Endothelial cell of umbilical vein (primary cell): ENCODE measurements around the gene WDR48.

ENCODE experiments used
- CTCF ChIP-seq, 2 donors: IDR thresholded peaks; 1 replicate in 1 of 2; 2 replicates in 1 of 2; pipeline ENCODE4 v1.5.1; 2011; ENCODE audit warnings: low read length in 2 of 2, mild to moderate bottlenecking in 2 of 2, moderate library complexity in 2 of 2, control low read depth in 1 of 2, inconsistent platforms in 1 of 2, low read depth in 1 of 2; ENCODE audit not compliant: insufficient read depth in 1 of 2; ENCODE audit errors: extremely low read depth in 1 of 2
- EZH2 ChIP-seq: IDR thresholded peaks from 2 replicates; pipeline ENCODE4 v1.6.1; 2012; ENCODE audit warnings: borderline replicate concordance, low read depth, mild to moderate bottlenecking, moderate library complexity, low read length, inconsistent platforms; ENCODE audit not compliant: severe bottlenecking
- FOS ChIP-seq: IDR thresholded peaks from 2 replicates; pipeline ENCODE4 v1.6.1; 2011; ENCODE audit warnings: mild to moderate bottlenecking, low read length, moderate library complexity, borderline replicate concordance; ENCODE audit not compliant: insufficient read depth
- GATA2 ChIP-seq: IDR thresholded peaks from 2 replicates; pipeline ENCODE4 v1.7.0; 2011; ENCODE audit warnings: low read depth, mild to moderate bottlenecking, moderate library complexity, mixed read lengths, low read length; ENCODE audit not compliant: insufficient read length, insufficient read depth
- JUN ChIP-seq: IDR thresholded peaks from 2 replicates; pipeline ENCODE4 v1.6.1; 2011; ENCODE audit warnings: borderline replicate concordance, low read depth; ENCODE audit not compliant: insufficient read length, insufficient read depth
- MYC ChIP-seq: IDR thresholded peaks from one replicate; pipeline ENCODE4 v1.6.1; 2011; ENCODE audit warnings: mild to moderate bottlenecking, low read depth, low read length
- POLR2A ChIP-seq: IDR thresholded peaks from 2 replicates; pipeline ENCODE4 v1.6.1; 2012; ENCODE audit warnings: low read depth, mild to moderate bottlenecking, control low read depth, low read length
- POLR2AphosphoS5 ChIP-seq: IDR thresholded peaks from 2 replicates; pipeline ENCODE4 v1.6.1; 2012; ENCODE audit warnings: low read depth, mild to moderate bottlenecking, control low read depth, low read length, moderate library complexity; ENCODE audit not compliant: insufficient read depth
- TF ChIP-seq, protein P1 (sequence below): IDR thresholded peaks from 2 replicates; pipeline ENCODE4 v1.6.1; 2011; ENCODE audit not compliant: insufficient read depth, insufficient read length

GRCh38 chr3:39108200-39108710, 56.4 kb downstream of the WDR48 start:
- TF ChIP-seq CTCF (IDR thresholded peaks at IDR 0.05; ENCODE audit: extremely low read depth in 1 of 2, insufficient read depth in 1 of 2, low read depth in 1 of 2, low read length in 2 of 2) (no peak), POLR2A (no peak), EZH2 (no peak), POLR2AphosphoS5 (no peak), JUN (no peak), MYC (no peak), FOS (no peak), GATA2 (no peak)
- TF ChIP-seq, protein P1, sequence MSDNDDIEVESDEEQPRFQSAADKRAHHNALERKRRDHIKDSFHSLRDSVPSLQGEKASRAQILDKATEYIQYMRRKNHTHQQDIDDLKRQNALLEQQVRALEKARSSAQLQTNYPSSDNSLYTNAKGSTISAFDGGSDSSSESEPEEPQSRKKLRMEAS, result no peak
